Stimulated activated CD8-positive, alpha-beta memory T cell treated with anti-CD3 and anti-CD28 coated beads, Interleukin-7, amount 100 ng/mL, for 1 hour (primary cell): ENCODE results near the gene INHBB.
"Not testable (repeated sequence)": the region's sequence is repeated elsewhere in the genome, so short reads cannot be mapped to it uniquely, and the experiment has no call there.

Experiments used
- DNase-seq, 2 donors: peaks; one replicate each; pipeline ENCODE4 v3.0.0-alpha.2; 2020; ENCODE audit warnings: low read depth in 2 of 2

The INHBB gene

GRCh38 chr2:120381192-120381591 lies 35.3 kb downstream of the INHBB start:
- DNase-seq, result no peak

- DNase-seq, result no peak
These were observed 35.7 kb downstream of the INHBB start for GRCh38 chr2:120381661-120382060.

GRCh38 chr2:120382541-120383144 lies 36.7 kb downstream of the INHBB start:
- DNase-seq, result no peak

- no peak for DNase-seq
These were observed 37.3 kb downstream of the INHBB start for GRCh38 chr2:120383191-120383590.

- no peak for DNase-seq
These were observed 37.9 kb downstream of the INHBB start for GRCh38 chr2:120383631-120384340.

- DNase-seq, result no peak
These were observed 38.8 kb downstream of the INHBB start for GRCh38 chr2:120384486-120385354.

- DNase-seq, result no peak
These were observed 39.6 kb downstream of the INHBB start for GRCh38 chr2:120385355-120386127.

GRCh38 chr2:120388222-120389035 lies 42.5 kb downstream of the INHBB start:
- no peak for DNase-seq

GRCh38 chr2:120389036-120389391 lies 43.1 kb downstream of the INHBB start:
- no peak for DNase-seq

- no peak for DNase-seq
These were observed 44.6 kb downstream of the INHBB start for GRCh38 chr2:120390381-120391055.

GRCh38 chr2:120391382-120391781 lies 45.4 kb downstream of the INHBB start:
- not testable (repeated sequence) for DNase-seq

- DNase-seq, result no peak
These were observed 46.2 kb downstream of the INHBB start for GRCh38 chr2:120391911-120392665.

GRCh38 chr2:120392923-120393322 lies 47.0 kb downstream of the INHBB start:
- DNase-seq, result no peak

- no peak for DNase-seq
These were observed 47.5 kb downstream of the INHBB start for GRCh38 chr2:120393456-120393855.

- no peak for DNase-seq
These were observed 48.8 kb downstream of the INHBB start for GRCh38 chr2:120394764-120395163.

- DNase-seq, result no peak
These were observed 49.5 kb downstream of the INHBB start for GRCh38 chr2:120395221-120396012.

- DNase-seq, result no peak
These were observed 50.3 kb downstream of the INHBB start for GRCh38 chr2:120396013-120396860.
